GM12864 (cell line): Measurements from ENCODE around the gene ERG.

ENCODE experiments used
- DNase-seq: peaks from one replicate; pipeline ENCODE4 v3.0.0-alpha.2; 2011; ENCODE audit warnings: low read depth
- H3K4me3 ChIP-seq: 2 replicates; pipeline ENCODE4 v1.5.1; 2011; ENCODE audit warnings: mild to moderate bottlenecking, low read depth, low read length, control low read depth
- TF ChIP-seq, protein P1 (sequence below): IDR thresholded peaks from 2 replicates; pipeline ENCODE4 v1.5.1; 2011; ENCODE audit warnings: low read depth, mild to moderate bottlenecking, moderate library complexity, low read length, control low read depth, inconsistent platforms; ENCODE audit errors: missing control alignments

The ERG gene

GRCh38 chr21:38488640-38489270, 9.5 kb downstream of the ERG start:
- no peak overlapping the region for H3K4me3 ChIP-seq
- no peak for DNase-seq
- TF ChIP-seq, protein P1, sequence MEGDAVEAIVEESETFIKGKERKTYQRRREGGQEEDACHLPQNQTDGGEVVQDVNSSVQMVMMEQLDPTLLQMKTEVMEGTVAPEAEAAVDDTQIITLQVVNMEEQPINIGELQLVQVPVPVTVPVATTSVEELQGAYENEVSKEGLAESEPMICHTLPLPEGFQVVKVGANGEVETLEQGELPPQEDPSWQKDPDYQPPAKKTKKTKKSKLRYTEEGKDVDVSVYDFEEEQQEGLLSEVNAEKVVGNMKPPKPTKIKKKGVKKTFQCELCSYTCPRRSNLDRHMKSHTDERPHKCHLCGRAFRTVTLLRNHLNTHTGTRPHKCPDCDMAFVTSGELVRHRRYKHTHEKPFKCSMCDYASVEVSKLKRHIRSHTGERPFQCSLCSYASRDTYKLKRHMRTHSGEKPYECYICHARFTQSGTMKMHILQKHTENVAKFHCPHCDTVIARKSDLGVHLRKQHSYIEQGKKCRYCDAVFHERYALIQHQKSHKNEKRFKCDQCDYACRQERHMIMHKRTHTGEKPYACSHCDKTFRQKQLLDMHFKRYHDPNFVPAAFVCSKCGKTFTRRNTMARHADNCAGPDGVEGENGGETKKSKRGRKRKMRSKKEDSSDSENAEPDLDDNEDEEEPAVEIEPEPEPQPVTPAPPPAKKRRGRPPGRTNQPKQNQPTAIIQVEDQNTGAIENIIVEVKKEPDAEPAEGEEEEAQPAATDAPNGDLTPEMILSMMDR = no peak

GRCh38 chr21:38487901-38488639, 10.2 kb downstream of the ERG start:
- H3K4me3 ChIP-seq = no peak overlapping the region
- DNase-seq = no peak
- TF ChIP-seq, protein P1 = no peak

- DNase-seq = no peak
- TF ChIP-seq, protein P1 = no peak
- H3K4me3 ChIP-seq = no peak overlapping the region
Observed at GRCh38 chr21:38486706-38487105, 11.6 kb downstream of the ERG start.

- TF ChIP-seq, protein P1 = no peak
- no peak for DNase-seq
- no peak overlapping the region for H3K4me3 ChIP-seq
Observed at GRCh38 chr21:38486221-38486620, 12.1 kb downstream of the ERG start.

- DNase-seq = no peak
- TF ChIP-seq, protein P1 = no peak
- no peak overlapping the region for H3K4me3 ChIP-seq
Observed at GRCh38 chr21:38479641-38480525, 18.4 kb downstream of the ERG start.

DNA sequence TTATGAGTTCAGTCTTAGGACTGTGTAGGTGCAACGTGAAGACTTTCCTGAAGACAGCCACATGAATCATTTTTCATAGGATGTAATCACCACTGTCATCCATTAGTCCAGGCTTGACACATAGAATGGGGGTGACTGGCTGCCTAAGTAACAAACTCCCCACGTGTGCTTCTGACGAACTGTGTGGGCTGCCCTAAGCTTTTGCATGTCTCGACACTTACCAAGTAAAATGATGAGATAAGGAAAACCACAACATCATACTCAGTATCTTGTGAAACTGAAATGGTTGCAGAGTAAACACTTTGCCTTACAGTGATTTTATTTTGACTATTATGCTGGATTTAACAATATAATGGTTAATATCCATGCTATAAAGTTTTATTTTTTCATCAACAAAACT, 19.5 kb downstream of the ERG start:
- TF ChIP-seq, protein P1 = no peak
- DNase-seq = no peak
- H3K4me3 ChIP-seq = no peak overlapping the region
